WERI-Rb-1 (cell line): ENCODE data around the gene PEX10.
"Not testable (repeated sequence)": the region's sequence is repeated elsewhere in the genome, so short reads cannot be mapped to it uniquely, and the experiment has no call there.

ENCODE experiments used
- DNase-seq: peaks from one replicate; pipeline ENCODE4 v3.0.0-alpha.2; 2020
- H3K27ac ChIP-seq: fragments of 250-450 bp; sonication (Bioruptor Pico); 2 replicates; pipeline ENCODE4 v1.5.1; 2020; ENCODE audit warnings: mild to moderate bottlenecking, moderate library complexity
- H3K27me3 ChIP-seq: fragments of 250-450 bp; sonication (Bioruptor Pico); 2 replicates; pipeline ENCODE4 v1.5.1; 2021; ENCODE audit warnings: mild to moderate bottlenecking, low read depth, moderate library complexity; ENCODE audit not compliant: insufficient read depth, severe bottlenecking
- H3K36me3 ChIP-seq: fragments of 250-450 bp; sonication (Bioruptor Pico); 2 replicates; pipeline ENCODE4 v1.5.1; 2020; ENCODE audit warnings: mild to moderate bottlenecking, moderate library complexity
- H3K4me3 ChIP-seq: 2 replicates; pipeline ENCODE4 v1.5.1; 2011; ENCODE audit warnings: low read depth, mild to moderate bottlenecking, control low read depth, low read length
- H3K9me3 ChIP-seq: fragments of 250-450 bp; sonication (Bioruptor Pico); 2 replicates; pipeline ENCODE4 v1.5.1; 2021; ENCODE audit warnings: mild to moderate bottlenecking, moderate library complexity; ENCODE audit not compliant: severe bottlenecking
- TF ChIP-seq, protein P1 (sequence below): IDR thresholded peaks from 2 replicates; pipeline ENCODE4 v1.5.1; 2011; ENCODE audit warnings: low read depth, mild to moderate bottlenecking, control low read depth, inconsistent platforms, low read length

PEX10 gene

DNA sequence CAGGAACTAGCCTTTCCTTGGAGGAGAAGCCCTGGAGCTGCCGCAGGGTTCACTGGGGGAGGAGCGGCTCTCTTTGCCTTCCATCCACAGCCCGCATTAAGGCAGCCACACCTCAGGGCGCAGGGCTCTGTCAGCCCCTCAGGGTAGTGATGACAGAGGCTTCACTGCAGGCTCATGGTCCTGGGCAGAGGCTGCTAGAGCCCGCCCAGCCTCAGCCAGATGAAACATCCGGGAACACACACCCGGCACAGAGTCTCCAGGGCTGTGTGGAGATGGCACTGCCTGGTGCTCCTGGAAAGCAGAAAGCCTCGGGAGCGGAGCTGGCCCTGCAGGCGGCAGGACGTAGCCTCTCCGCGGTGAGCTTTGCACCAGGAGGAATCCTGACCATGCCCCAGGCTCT is 29.4 kb upstream of the PEX10 start:
- Histone ChIP-seq H3K27ac (no peak overlapping the region), H3K27me3 (peaks cover 13% of the 10 kb centered on the region), H3K36me3 (no peaks in the 10 kb centered on the region), H3K9me3 (no peaks in the 10 kb centered on the region), H3K4me3 (no peak overlapping the region)
- DNase-seq = no peak
- TF ChIP-seq, protein P1, sequence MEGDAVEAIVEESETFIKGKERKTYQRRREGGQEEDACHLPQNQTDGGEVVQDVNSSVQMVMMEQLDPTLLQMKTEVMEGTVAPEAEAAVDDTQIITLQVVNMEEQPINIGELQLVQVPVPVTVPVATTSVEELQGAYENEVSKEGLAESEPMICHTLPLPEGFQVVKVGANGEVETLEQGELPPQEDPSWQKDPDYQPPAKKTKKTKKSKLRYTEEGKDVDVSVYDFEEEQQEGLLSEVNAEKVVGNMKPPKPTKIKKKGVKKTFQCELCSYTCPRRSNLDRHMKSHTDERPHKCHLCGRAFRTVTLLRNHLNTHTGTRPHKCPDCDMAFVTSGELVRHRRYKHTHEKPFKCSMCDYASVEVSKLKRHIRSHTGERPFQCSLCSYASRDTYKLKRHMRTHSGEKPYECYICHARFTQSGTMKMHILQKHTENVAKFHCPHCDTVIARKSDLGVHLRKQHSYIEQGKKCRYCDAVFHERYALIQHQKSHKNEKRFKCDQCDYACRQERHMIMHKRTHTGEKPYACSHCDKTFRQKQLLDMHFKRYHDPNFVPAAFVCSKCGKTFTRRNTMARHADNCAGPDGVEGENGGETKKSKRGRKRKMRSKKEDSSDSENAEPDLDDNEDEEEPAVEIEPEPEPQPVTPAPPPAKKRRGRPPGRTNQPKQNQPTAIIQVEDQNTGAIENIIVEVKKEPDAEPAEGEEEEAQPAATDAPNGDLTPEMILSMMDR = no peak

DNA sequence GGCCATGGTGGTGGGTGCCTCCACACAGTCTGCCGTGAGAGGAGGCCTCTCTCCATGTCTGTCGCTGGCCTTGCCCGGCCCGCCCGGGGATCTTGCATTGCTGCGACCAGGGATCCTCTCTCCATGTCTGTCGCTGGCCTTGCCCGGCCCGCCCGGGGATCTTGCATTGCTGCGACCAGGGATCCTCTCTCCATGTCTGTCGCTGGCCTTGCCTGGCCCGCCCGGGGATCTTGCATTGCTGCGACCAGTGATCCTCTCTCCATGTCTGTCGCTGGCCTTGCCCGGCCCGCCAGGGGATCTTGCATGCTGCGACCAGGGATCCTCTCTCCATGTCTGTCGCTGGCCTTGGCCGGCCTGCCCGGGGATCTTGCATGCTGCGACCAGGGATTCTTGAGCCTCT is 28.0 kb upstream of the PEX10 start:
- not testable (repeated sequence) for H3K9me3 ChIP-seq, H3K36me3 ChIP-seq, H3K4me3 ChIP-seq, H3K27ac ChIP-seq, DNase-seq
- H3K27me3 ChIP-seq = peaks cover 13% of the 10 kb centered on the region

DNA sequence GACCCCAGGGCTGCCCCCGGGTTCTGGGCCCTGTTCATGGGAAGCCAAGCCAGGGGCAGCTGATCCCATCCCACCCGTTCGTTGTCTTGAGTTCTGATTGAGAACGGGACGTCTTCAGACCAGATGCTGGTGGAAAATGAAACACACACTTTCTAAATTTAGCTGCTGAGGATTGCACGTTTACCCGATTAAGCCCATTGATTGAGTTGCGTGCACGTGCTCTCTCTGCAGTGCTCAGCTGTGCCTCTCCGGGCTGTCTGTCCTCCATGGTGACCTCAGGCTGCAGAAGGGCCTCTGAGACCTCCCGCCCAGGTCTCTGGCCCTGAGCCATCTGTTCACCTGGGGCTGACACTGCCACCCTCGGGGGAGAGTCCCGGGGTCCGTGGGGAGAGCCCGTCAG is 27.0 kb upstream of the PEX10 start:
- H3K27ac ChIP-seq = 0 out of 2 replicates have a peak overlapping the region, but pooled peaks have one; percentile 23
- peaks cover 10% of the 10 kb centered on the region for H3K27me3 ChIP-seq
- H3K4me3 ChIP-seq = no peak overlapping the region
- TF ChIP-seq, protein P1 = no peak
- no peaks in the 10 kb centered on the region for H3K9me3 ChIP-seq
- DNase-seq = peak; percentile 44
- no peaks in the 10 kb centered on the region for H3K36me3 ChIP-seq

DNA sequence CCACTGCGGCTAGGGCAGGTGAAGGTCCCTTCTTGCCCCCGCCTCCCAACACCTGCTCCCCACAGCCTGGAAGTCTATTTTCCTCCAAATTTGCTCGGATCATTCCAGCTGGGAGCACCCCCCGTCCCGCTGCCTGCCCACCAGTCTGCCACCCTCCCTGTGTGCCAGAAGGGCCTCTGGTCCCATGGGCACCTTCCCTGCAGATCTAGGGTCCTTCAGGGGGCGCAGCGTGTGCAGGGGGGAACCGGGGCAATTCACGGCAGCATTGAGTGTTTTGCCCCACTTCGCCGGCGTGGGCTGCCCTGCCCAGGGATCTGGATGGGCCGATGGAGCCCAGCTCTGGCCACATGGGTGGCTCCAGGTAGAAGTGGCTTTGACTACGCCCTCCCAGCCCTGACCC is 26.3 kb upstream of the PEX10 start:
- no peak overlapping the region for H3K4me3 ChIP-seq
- no peaks in the 10 kb centered on the region for H3K36me3 ChIP-seq
- no peak overlapping the region for H3K27ac ChIP-seq
- H3K9me3 ChIP-seq = no peaks in the 10 kb centered on the region
- H3K27me3 ChIP-seq = peaks cover 5% of the 10 kb centered on the region
- TF ChIP-seq, protein P1 = no peak
- no peak for DNase-seq

DNA sequence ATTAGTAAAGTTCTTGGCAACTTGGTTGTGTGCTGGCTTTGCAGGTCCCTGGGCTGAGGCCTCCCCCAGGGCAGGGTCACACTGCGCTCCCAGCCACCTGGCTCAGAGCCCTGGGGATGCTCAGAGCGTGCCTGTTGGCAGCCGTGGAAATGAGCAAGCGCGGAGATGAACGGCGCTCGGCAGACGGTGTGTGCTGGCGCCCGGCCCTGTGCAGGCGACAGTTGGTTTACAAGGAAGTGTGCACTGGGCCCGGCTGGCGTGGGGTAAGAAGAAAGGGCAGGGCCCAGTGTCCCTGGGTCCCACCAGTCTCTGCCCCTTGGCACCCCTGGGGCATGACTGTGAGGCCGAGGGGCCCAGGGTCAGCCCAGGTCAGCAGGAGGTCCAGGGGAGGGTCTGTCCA is 25.7 kb upstream of the PEX10 start:
- TF ChIP-seq, protein P1 = no peak
- Histone ChIP-seq H3K27ac (no peak overlapping the region), H3K4me3 (no peak overlapping the region), H3K36me3 (no peaks in the 10 kb centered on the region), H3K9me3 (no peaks in the 10 kb centered on the region), H3K27me3 (peaks cover 3% of the 10 kb centered on the region)
- DNase-seq = no peak

DNA sequence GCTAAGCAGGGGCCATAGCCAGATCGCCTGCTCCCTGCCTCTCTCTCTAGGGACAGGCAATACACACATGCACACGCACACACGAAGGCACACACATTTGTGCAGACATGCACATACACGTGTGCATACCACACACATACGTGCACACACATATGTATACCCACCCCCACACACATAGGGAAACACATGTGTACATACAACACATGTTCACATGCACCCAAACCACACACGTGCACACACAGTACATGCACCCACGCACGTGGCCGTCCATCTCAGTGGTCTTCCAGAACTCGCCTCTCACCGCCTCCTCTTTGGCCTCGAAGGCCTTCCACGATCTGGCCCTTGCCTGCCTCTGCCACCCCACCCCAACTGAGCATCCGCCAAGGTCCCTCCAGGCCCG is 25.3 kb upstream of the PEX10 start:
- DNase-seq = no peak
- Histone ChIP-seq H3K36me3 (no peaks in the 10 kb centered on the region), H3K27ac (no peak overlapping the region), H3K9me3 (no peaks in the 10 kb centered on the region), H3K4me3 (no peak overlapping the region), H3K27me3 (no peaks in the 10 kb centered on the region)
- TF ChIP-seq, protein P1 = no peak
